ENCODE results near the gene OTUD5.

DNA sequence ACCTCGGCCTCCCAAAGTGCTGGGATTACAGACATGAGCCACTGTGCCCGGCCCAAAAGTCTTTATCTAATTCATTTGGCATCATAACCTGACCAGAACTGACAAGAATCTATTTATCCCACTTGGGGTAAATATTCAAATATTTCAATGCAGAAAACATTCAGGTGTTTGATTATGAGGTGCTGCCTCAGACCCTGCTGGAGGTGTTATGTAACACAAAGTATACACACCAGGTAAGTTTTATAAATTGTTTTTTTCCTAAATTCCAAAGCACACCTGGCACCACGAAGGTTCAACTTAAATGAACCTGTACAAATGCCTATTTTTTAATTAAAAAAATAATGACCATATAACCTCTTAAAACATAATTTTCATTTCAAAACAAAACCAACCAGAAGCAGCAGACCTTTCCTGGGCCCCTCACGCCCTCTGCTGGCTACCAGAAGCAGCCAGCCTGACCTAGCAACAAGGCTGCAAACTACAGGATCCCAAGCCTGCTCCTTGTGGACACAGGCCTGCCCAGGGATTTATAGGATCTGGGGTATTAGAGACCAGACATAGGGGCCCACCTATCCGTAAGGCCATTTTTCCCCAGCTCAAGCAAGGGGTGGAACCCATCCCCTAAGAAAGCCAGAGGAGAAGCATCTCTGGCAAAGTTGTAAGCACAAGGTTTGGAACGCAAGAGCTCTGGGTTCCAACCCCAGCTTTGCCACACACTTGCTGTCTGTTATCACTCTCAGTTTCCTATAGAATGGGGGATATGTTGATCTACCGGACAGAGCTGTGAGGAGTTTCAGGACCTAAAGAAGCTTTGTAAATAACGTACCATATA, 11.7 kb downstream of the OTUD5 start:
- TF ChIP-seq CTCF (IDR thresholded peaks at IDR 0.05; ENCODE audit: insufficient read depth, low read length) (peak; percentile 6), REST (IDR thresholded peaks at IDR 0.05; ENCODE audit: insufficient replicate concordance, low read depth) (no peak), POLR2AphosphoS5 (IDR thresholded peaks at IDR 0.05; ENCODE audit: low read depth) (no peak)
